Neuron (in vitro differentiated cells): Measurements from ENCODE around the gene ZSWIM6.

Experiments
- H2AFZ ChIP-seq: one replicate; pipeline ENCODE4 v1.6.1; 2013; ENCODE audit warnings: low read depth, mild to moderate bottlenecking, inconsistent platforms, low read length, moderate library complexity
- H3K27me3 ChIP-seq: one replicate; pipeline ENCODE4 v1.6.1; 2013; ENCODE audit warnings: low read length; ENCODE audit not compliant: insufficient read depth
- H3K36me3 ChIP-seq: one replicate; pipeline ENCODE4 v1.6.1; 2013; ENCODE audit warnings: low read length; ENCODE audit not compliant: insufficient read depth
- H3K4me1 ChIP-seq: one replicate; pipeline ENCODE4 v1.6.1; 2013; ENCODE audit warnings: low read length; ENCODE audit not compliant: insufficient read depth
- H3K4me3 ChIP-seq: 2 replicates; pipeline ENCODE4 v1.5.1; 2013; ENCODE audit warnings: mild to moderate bottlenecking, low read length, moderate library complexity
- H3K9me3 ChIP-seq: one replicate; pipeline ENCODE4 v1.6.1; 2013; ENCODE audit warnings: low read length

Gene ZSWIM6

DNA sequence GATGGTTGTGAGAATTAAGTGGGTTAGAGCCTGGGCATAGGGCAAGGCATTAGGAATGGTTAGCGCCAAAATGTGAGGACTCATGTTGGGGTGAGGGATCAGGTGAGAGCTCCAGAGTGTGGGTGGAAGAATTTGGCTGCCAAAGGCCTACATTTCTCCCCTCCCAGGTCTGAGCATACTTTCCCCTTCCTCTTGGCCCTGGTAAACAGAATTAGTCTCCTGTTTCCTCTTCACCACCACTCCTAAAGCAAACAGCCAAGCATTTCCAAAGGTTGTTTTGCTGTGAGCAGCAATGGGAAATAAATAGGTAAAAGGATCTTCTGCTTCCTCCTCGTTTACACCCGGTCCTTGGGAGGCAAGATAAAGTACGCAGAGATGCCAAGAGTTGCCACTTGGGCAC is 132.5 kb downstream of the ZSWIM6 start:
- Histone ChIP-seq H3K36me3 (no peaks in the 10 kb centered on the region), H3K4me3 (no peak overlapping the region), H3K27me3 (no peaks in the 10 kb centered on the region), H3K4me1 (peaks cover 10% of the 10 kb centered on the region), H2AFZ (no peak overlapping the region), H3K9me3 (no peaks in the 10 kb centered on the region)

GRCh38 chr5:61465066-61465465 is 133.0 kb downstream of the ZSWIM6 start:
- H3K4me1 ChIP-seq = peaks cover 10% of the 10 kb centered on the region
- no peak overlapping the region for H2AFZ ChIP-seq
- H3K9me3 ChIP-seq = no peaks in the 10 kb centered on the region
- no peaks in the 10 kb centered on the region for H3K27me3 ChIP-seq
- no peak overlapping the region for H3K4me3 ChIP-seq
- no peaks in the 10 kb centered on the region for H3K36me3 ChIP-seq

DNA sequence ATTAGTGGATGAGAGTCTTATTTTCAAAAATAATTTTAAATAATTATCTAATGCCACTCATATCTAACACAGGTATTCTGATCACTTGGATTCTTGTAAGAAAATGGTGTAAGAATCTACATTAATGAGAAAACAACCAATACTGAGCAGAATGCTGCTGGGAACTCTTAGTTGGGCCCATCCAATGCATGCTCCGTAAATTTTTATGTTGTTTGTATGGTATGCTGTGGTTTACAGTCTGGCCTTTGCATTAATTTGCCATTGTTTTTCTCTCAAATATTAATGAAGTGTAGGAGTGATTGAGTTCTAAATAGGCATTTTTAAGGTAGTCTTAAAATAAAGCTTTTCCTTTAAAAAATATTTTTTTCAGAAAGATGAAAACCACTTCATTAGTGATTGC is 133.4 kb downstream of the ZSWIM6 start:
- Histone ChIP-seq H2AFZ (no peak overlapping the region), H3K27me3 (no peaks in the 10 kb centered on the region), H3K4me3 (no peak overlapping the region), H3K9me3 (no peaks in the 10 kb centered on the region), H3K4me1 (peaks cover 10% of the 10 kb centered on the region), H3K36me3 (no peaks in the 10 kb centered on the region)

- Histone ChIP-seq H3K4me1 (peaks cover 10% of the 10 kb centered on the region), H3K27me3 (no peaks in the 10 kb centered on the region), H3K9me3 (peaks cover 2% of the 10 kb centered on the region), H2AFZ (no peak overlapping the region), H3K36me3 (no peaks in the 10 kb centered on the region), H3K4me3 (no peak overlapping the region)
Measured at GRCh38 chr5:61466017-61466416, 134.0 kb downstream of the ZSWIM6 start.

GRCh38 chr5:61467766-61468482 is 135.9 kb downstream of the ZSWIM6 start:
- Histone ChIP-seq H3K9me3 (peaks cover 15% of the 10 kb centered on the region), H3K4me3 (no peak overlapping the region), H3K4me1 (peaks cover 10% of the 10 kb centered on the region), H3K36me3 (peaks cover 5% of the 10 kb centered on the region), H3K27me3 (no peaks in the 10 kb centered on the region), H2AFZ (no peak overlapping the region)

DNA sequence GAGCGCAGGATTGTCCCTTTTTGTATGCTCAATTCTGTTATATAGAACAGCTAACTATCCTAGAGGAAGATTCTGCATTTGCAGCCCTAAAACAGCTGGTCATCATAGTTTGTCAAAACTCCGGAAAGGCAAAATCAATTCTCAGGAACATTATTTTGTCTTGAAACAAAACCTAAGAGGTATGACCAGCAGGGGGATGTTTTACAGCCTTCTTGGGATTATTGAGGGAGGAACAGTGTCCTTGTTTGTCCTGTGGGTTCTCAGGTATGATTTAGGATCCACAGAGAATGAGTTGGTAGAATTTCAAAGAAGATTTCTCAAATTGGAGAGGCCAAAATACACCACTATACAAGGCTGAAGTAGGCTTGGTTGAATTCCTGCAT is 136.4 kb downstream of the ZSWIM6 start:
- H3K36me3 ChIP-seq = peaks cover 5% of the 10 kb centered on the region
- no peak overlapping the region for H3K4me3 ChIP-seq
- H2AFZ ChIP-seq = no peak overlapping the region
- peaks cover 10% of the 10 kb centered on the region for H3K4me1 ChIP-seq
- H3K9me3 ChIP-seq = peaks cover 15% of the 10 kb centered on the region
- H3K27me3 ChIP-seq = no peaks in the 10 kb centered on the region

DNA sequence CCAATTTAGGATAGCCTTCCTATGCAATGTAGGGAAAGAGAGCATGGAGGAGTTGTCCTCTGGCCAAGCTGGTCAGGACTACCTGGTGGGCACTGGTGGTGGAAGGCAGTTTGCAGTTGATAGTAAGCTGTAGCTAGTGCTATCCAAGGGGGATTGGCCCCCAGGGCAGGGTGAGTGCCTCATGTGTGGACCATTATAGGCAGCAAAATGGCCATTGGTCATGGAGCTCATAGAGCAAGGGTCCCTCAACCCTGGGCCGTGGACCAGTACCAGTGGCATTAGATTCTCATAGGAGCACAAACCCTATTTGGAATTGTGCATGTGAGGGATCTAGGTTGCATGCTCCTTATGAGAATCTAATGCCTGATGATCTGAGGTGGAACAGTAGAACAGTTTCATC is 139.3 kb downstream of the ZSWIM6 start:
- Histone ChIP-seq H3K27me3 (no peaks in the 10 kb centered on the region), H3K4me1 (peaks cover 10% of the 10 kb centered on the region), H2AFZ (no peak overlapping the region), H3K9me3 (peaks cover 15% of the 10 kb centered on the region), H3K4me3 (no peak overlapping the region), H3K36me3 (peaks cover 28% of the 10 kb centered on the region)

DNA sequence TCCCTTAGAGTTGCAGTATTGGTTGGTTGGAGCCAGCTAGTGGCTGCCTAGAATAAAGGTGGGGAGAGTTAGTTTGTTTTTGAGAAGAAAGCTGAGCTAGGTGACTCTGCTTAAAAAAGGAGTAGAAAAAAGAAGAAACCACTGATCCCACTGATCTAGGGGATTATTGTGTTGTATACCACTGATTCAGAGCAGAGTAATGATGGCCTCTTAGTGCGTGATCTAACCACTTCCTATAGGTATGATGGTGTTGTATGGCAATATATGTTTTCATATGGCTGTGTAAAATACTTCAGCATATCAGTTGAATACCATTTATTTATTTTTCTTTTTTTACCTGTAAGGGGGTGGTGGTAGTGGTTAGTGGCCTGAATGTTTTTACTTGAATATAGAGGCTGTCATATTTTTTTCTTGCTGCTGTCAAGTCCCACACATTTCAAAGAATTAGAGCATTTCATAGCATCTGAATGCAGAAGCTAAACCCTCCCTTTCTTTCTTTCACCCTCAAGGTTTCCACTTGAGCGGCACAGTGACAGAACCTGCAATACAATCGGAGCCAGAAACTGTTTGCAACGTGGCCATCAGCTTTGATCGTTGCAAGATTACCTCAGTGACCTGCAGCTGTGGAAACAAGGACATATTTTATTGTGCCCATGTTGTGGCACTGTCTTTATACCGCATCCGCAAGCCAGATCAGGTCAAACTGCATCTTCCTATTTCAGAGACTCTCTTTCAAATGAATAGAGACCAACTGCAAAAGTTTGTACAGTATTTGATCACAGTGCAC is 140.3 kb downstream of the ZSWIM6 start:
- H3K36me3 ChIP-seq = peaks cover 39% of the 10 kb centered on the region
- no peaks in the 10 kb centered on the region for H3K27me3 ChIP-seq
- no peak overlapping the region for H3K4me3 ChIP-seq
- H3K9me3 ChIP-seq = peaks cover 15% of the 10 kb centered on the region
- H3K4me1 ChIP-seq = peaks cover 8% of the 10 kb centered on the region
- H2AFZ ChIP-seq = no peak overlapping the region

- H2AFZ ChIP-seq = no peak overlapping the region
- peaks cover 3% of the 10 kb centered on the region for H3K4me1 ChIP-seq
- peaks cover 15% of the 10 kb centered on the region for H3K9me3 ChIP-seq
- H3K36me3 ChIP-seq = peaks cover 53% of the 10 kb centered on the region
- H3K4me3 ChIP-seq = no peak overlapping the region
- no peaks in the 10 kb centered on the region for H3K27me3 ChIP-seq
Measured at GRCh38 chr5:61474746-61475145, 142.7 kb downstream of the ZSWIM6 start.

DNA sequence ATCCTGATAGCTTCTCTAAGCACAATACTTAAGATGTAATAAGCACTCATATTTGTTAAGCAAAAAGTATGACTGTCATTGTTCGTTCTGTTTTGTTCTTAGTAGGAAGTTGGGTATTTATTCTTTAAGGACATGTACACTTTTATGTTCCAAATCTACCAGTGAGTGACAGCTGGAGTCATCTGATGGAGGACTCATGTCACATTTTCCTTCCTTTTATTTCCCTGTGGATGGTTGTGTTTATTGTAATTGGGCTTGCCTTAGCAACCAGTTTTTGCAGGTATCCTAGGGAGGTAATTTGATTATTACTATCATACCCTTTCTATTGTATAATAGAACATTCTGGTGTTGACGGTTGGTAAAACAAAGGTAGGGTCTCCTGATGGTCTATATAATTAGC is 145.7 kb downstream of the ZSWIM6 start:
- Histone ChIP-seq H3K4me1 (peaks cover 3% of the 10 kb centered on the region), H2AFZ (no peak overlapping the region), H3K27me3 (no peaks in the 10 kb centered on the region), H3K9me3 (no peaks in the 10 kb centered on the region), H3K36me3 (peaks cover 50% of the 10 kb centered on the region), H3K4me3 (no peak overlapping the region)

GRCh38 chr5:61479850-61480614 is 148.0 kb downstream of the ZSWIM6 start:
- no peak overlapping the region for H2AFZ ChIP-seq
- H3K36me3 ChIP-seq = peaks cover 51% of the 10 kb centered on the region
- H3K27me3 ChIP-seq = no peaks in the 10 kb centered on the region
- peaks cover 5% of the 10 kb centered on the region for H3K9me3 ChIP-seq
- peaks cover 3% of the 10 kb centered on the region for H3K4me1 ChIP-seq
- H3K4me3 ChIP-seq = no peak overlapping the region

DNA sequence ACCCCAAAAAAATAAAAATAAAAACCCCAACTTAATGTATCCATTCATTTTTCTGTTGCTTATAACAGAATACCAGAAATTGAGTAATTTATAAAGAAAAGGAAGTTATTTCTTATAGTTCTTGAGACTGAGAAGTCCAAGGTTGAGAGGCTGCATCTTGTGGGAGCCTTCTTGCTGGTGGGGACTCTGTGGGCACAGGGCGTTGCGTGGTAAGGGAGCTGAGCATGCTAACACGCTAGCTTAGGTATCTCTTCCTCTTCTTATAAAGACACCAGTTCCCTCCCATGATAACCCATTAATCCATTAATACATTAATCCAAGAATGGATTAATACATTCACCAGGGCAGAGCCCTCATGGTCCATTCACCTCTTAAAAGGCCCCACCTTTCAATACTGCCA is 150.9 kb downstream of the ZSWIM6 start:
- Histone ChIP-seq H3K4me1 (no peaks in the 10 kb centered on the region), H3K27me3 (no peaks in the 10 kb centered on the region), H2AFZ (no peak overlapping the region), H3K4me3 (no peak overlapping the region), H3K9me3 (peaks cover 7% of the 10 kb centered on the region), H3K36me3 (peaks cover 38% of the 10 kb centered on the region)

GRCh38 chr5:61486476-61486875 is 154.4 kb downstream of the ZSWIM6 start:
- no peaks in the 10 kb centered on the region for H3K27me3 ChIP-seq
- H2AFZ ChIP-seq = no peak overlapping the region
- H3K4me3 ChIP-seq = no peak overlapping the region
- peaks cover 7% of the 10 kb centered on the region for H3K9me3 ChIP-seq
- H3K36me3 ChIP-seq = peaks cover 31% of the 10 kb centered on the region
- no peaks in the 10 kb centered on the region for H3K4me1 ChIP-seq
